KMS-11 (cell line): Measurements from ENCODE around the gene DGAT2.

ENCODE experiments used
- H2AFZ ChIP-seq: fragments of 200-600 bp; sonication (generic); 2 replicates; pipeline ENCODE4 v1.6.1; 2016; ENCODE audit warnings: antibody characterized with exemption, mixed run types, low read depth
- H3K27ac ChIP-seq: fragments of 200-600 bp; sonication (generic); 2 replicates; pipeline ENCODE4 v1.6.1; 2016; ENCODE audit warnings: mild to moderate bottlenecking, mixed run types
- H3K27me3 ChIP-seq: fragments of 200-600 bp; sonication (generic); 2 replicates; pipeline ENCODE4 v1.6.1; 2017; ENCODE audit warnings: mild to moderate bottlenecking, low read depth, mixed run types, moderate library complexity; ENCODE audit not compliant: insufficient read depth
- H3K36me3 ChIP-seq: fragments of 200-600 bp; sonication (generic); 2 replicates; pipeline ENCODE4 v1.6.1; 2017; ENCODE audit warnings: mild to moderate bottlenecking, mixed run types; ENCODE audit not compliant: insufficient read depth
- H3K4me1 ChIP-seq: fragments of 200-600 bp; sonication (generic); 2 replicates; pipeline ENCODE4 v1.6.1; 2016; ENCODE audit warnings: mild to moderate bottlenecking, low read depth, mixed run types; ENCODE audit not compliant: poor library complexity, severe bottlenecking
- H3K4me2 ChIP-seq: fragments of 200-600 bp; sonication (generic); 2 replicates; pipeline ENCODE4 v1.7.0; 2016; ENCODE audit warnings: mild to moderate bottlenecking, mixed run types
- H3K4me3 ChIP-seq: fragments of 200-600 bp; sonication (generic); IDR thresholded peaks from 2 replicates; pipeline ENCODE4 v1.6.1; 2017; ENCODE audit warnings: low read depth, low read length, mixed read lengths; ENCODE audit not compliant: insufficient read depth
- H3K79me2 ChIP-seq: fragments of 200-600 bp; sonication (generic); 2 replicates; pipeline ENCODE4 v1.6.1; 2016; ENCODE audit warnings: low read depth, mixed run types; ENCODE audit not compliant: insufficient read depth
- H3K9ac ChIP-seq: fragments of 200-600 bp; sonication (generic); 2 replicates; pipeline ENCODE4 v1.6.1; 2016; ENCODE audit warnings: mild to moderate bottlenecking, mixed run types
- H4K20me1 ChIP-seq: fragments of 200-600 bp; sonication (generic); 2 replicates; pipeline ENCODE4 v1.6.1; 2016; ENCODE audit warnings: mild to moderate bottlenecking, mixed run types; ENCODE audit not compliant: insufficient read depth
- CTCF ChIP-seq: fragments of 200-600 bp; sonication (generic); conservative IDR thresholded peaks from 2 replicates; pipeline ENCODE4 v1.6.1; 2017; ENCODE audit warnings: low read depth, mild to moderate bottlenecking, antibody characterized with exemption, low read length, moderate library complexity, mixed read lengths

Gene DGAT2

GRCh38 chr11:75827562-75827961 is 59.0 kb downstream of the DGAT2 start:
- peaks cover 43% of the 10 kb centered on the region for H3K4me1 ChIP-seq
- no peak overlapping the region for H3K27ac ChIP-seq
- H3K9ac ChIP-seq = no peak overlapping the region
- H2AFZ ChIP-seq = no peak overlapping the region
- 0 out of 2 replicates have a peak, but pooled peaks cover 4% of the 10 kb centered on the region for H4K20me1 ChIP-seq
- H3K27me3 ChIP-seq = no peaks in the 10 kb centered on the region
- H3K36me3 ChIP-seq = no peaks in the 10 kb centered on the region
- H3K79me2 ChIP-seq = peaks cover 37% of the 10 kb centered on the region
- TF ChIP-seq CTCF = no peak
- no peak overlapping the region for H3K4me3 ChIP-seq
- no peak overlapping the region for H3K4me2 ChIP-seq

DNA sequence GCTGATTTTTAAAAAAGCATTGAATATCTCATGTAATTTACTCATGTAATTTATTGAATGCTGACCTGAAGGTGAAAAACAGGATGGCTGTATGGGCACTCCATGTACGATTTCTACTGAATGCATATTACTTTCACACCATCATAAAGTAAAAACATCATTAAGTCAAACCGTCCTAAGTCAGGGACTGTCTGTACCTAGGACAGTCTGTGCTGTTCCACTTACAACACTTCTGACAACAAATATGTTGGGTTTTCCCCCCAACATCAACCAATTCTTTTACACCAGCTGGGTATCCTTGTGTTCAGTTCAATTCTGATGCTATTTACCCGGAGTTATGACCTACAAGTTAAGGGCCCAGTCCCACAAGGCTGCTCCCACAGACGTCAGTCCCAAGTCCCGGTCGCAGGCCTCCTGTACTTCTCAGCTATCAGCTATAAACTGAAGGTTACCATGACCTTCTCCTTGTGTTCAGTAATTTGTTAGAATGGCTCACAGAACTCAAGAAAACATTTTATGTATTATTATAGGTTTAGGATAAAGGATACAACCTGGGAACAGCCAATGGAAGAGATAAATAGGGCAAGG is 63.4 kb downstream of the DGAT2 start:
- H3K79me2 ChIP-seq = peaks cover 16% of the 10 kb centered on the region
- no peak overlapping the region for H3K9ac ChIP-seq
- peaks cover 2% of the 10 kb centered on the region for H3K4me1 ChIP-seq
- no peak overlapping the region for H3K4me2 ChIP-seq
- H4K20me1 ChIP-seq = no peaks in the 10 kb centered on the region
- no peaks in the 10 kb centered on the region for H3K27me3 ChIP-seq
- no peak overlapping the region for H3K27ac ChIP-seq
- H2AFZ ChIP-seq = no peak overlapping the region
- H3K4me3 ChIP-seq = no peak overlapping the region
- H3K36me3 ChIP-seq = no peaks in the 10 kb centered on the region
- TF ChIP-seq CTCF = no peak

DNA sequence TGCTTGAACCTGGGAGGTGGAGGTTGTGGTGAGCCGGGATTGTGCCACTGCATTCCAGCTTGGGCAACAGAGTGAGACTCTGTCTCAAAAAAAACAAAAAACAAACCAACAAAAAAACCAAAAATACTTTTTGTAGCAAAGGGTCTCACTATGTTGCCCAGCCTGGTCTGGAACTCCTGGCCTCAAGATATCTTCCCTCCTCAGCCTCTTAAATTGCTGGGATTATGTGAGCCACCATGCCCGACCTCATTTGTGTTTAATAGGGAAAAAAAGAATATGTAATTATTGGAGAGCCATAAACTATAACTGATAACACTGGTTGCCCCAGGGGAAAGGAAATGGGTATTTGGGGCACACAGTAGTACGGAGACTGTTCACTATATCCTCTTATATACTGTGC is 66.2 kb downstream of the DGAT2 start:
- H4K20me1 ChIP-seq = no peaks in the 10 kb centered on the region
- H3K4me3 ChIP-seq = no peak overlapping the region
- H3K9ac ChIP-seq = no peak overlapping the region
- no peaks in the 10 kb centered on the region for H3K27me3 ChIP-seq
- TF ChIP-seq CTCF = no peak
- H3K79me2 ChIP-seq = peaks cover 13% of the 10 kb centered on the region
- H3K4me1 ChIP-seq = no peaks in the 10 kb centered on the region
- H3K4me2 ChIP-seq = no peak overlapping the region
- no peaks in the 10 kb centered on the region for H3K36me3 ChIP-seq
- no peak overlapping the region for H2AFZ ChIP-seq
- no peak overlapping the region for H3K27ac ChIP-seq

GRCh38 chr11:75836417-75836816 is 67.8 kb downstream of the DGAT2 start:
- TF ChIP-seq CTCF = no peak
- no peak overlapping the region for H3K4me3 ChIP-seq
- peaks cover 13% of the 10 kb centered on the region for H3K79me2 ChIP-seq

More at GRCh38 chr11:75836417-75836816, 67.8 kb downstream of the DGAT2 start:
- Histone ChIP-seq H2AFZ (no peak overlapping the region), H4K20me1 (no peaks in the 10 kb centered on the region), H3K4me2 (no peak overlapping the region), H3K4me1 (no peaks in the 10 kb centered on the region), H3K27me3 (no peaks in the 10 kb centered on the region), H3K36me3 (no peaks in the 10 kb centered on the region), H3K27ac (no peak overlapping the region), H3K9ac (no peak overlapping the region)
